ENCODE measurements around the gene SLC26A5.
"Not testable (repeated sequence)": the region's sequence is repeated elsewhere in the genome, so short reads cannot be mapped to it uniquely, and the experiment has no call there.

Gene SLC26A5

DNA sequence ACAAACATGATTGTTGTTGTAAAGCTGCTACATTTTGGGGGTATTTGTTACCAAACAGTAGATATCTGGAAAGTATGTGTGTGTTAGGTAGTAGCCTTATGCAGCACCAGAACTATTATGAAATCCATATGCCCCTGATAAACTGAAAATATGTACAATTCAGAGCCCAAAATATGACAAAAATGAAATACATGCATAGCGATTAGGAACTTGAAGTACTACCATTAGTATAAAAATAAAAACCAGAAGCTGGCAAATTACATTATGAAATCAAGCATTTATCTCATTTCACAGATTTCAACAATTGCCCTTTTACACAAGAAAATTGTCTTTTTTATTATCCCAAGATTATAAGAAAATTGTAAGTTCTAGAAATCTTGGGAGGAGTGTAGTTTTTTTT, 33.9 kb downstream of the SLC26A5 start:
- DNase-seq (ENCODE audit: extremely low spot score, insufficient read length, low read depth) (no peak), FAIRE-seq (no peak)

DNA sequence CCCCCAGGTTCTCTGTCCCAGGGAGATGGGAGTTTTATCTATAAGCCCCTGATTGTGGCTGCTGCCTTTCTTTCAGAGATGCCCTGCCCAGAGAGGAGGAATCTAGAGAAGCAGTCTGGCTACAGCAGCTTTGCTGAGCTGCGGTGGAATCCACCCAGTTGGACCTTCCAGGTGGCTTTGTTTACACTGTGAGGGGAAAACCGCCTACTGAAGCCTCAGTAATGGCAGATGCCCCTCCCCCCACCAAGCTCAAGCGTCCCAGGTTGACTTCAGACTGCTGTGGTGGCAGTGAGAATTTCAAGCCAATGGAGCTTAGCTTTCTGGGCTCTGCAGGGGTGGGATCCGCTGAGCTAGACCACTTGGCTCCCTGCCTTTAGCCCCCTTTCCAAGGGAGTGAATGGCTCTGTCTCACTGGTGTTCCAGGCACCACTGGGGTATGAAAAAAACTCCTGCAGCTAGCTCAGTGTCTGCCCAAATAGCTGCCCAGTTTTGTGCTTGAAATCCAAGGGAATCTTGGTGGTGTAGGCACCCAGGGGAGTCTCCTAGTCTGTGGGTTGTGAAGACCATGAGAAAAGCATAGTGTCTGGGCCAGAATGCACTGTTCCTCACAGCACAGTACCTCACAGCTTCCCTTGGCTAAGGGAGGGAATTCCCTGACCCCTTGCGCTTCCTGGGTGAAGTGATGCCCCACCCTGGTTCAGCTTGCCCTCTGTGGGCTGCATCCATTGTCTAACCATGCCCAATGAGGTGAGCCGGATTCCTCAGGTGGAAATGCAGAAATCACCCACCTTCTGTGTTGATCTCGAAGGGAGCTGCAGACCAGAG, 40.0 kb downstream of the SLC26A5 start:
- FAIRE-seq; DNase-seq (ENCODE audit: extremely low spot score, insufficient read length, low read depth): not testable (repeated sequence)

DNA sequence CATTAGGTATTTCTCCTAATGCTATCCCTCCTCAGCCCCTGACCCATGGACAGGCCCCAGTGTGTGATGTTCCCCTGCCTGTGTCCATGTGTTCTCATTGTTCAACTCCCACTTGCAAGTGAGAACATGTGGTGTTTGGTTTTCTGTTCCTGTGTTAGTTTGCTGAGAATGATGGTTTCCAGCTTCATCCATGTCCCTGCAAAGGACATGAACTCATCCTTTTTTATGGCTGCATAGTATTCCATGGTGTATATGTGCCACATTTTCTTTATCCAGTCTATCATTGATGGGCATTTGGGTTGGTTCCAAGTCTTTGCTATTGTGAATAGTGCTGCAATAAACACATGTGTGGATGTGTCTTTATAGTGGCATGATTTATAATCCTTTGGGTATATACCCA, 46.3 kb downstream of the SLC26A5 start:
- FAIRE-seq; DNase-seq (ENCODE audit: extremely low spot score, insufficient read length, low read depth): not testable (repeated sequence)

DNA sequence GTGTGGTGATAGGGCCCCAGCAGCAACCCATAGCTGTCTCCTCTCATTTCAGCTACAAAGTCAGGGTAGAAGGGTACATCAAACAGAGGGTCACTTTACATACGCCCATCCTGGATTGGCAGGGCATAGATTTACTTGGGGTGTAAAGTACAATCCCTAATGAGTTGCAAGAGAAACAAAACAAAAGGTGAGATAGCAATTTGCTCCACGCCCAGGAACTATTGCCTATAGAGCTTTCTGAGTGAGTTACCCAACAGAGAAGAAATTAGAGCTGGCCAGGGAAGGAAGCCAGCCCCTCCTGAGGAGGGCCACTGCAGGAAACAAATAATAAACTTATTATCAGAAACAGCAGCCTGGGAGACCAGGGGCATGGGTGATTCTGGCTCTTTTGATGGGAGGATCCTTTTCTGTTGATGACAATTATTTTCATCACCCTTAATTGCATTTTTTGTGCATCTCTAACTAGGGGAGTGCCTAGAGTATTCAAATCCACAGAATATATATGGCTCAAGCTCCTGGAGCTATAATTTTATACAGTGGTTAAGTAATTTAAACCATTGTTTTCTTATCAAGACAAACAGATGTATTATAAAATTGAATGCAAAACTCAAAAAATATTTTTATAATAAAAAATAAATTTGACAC, 47.4 kb downstream of the SLC26A5 start:
- DNase-seq (ENCODE audit: extremely low spot score, insufficient read length, low read depth) (no peak), FAIRE-seq (no peak)

DNA sequence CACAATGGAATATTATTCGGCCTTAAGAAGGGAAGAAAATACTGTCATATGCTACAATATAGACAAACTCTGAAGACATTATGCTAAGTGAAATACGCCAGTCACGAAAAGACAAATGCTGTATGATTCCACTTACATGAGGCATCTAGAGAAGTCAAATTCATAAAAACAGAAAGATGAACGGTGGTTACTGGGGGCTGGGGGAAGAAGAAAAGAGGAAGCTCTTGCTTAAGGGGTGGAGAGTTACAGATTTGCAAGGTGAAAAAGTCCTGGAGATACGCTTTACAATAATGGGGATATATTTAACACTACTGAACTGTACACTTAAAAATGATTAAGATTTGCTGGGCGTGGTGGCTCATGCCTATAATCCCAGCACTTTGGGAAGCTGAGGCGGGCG, 49.5 kb downstream of the SLC26A5 start:
- no peak for FAIRE-seq
- DNase-seq (ENCODE audit: extremely low spot score, insufficient read length, low read depth) = no peak

DNA sequence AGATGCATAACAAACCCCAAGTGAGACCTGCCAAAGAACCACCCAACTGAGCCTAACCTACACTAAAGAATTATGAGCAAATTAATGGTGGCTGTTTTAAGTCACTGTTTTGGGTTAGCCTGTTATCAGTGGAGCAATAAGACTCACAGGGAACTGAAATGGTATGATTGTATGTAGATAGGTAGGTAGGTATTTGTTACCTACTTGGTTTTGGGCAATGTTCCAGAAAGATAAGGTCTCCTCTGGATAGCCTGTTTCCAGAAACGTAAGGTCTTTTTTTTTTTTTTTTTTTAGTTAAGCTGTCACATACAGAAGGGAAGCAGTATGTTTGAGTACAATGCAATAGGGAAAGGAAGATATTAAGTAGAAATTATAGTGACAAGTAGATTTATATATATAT, 50.9 kb downstream of the SLC26A5 start:
- FAIRE-seq (no peak), DNase-seq (ENCODE audit: extremely low spot score, insufficient read length, low read depth) (no peak)

DNA sequence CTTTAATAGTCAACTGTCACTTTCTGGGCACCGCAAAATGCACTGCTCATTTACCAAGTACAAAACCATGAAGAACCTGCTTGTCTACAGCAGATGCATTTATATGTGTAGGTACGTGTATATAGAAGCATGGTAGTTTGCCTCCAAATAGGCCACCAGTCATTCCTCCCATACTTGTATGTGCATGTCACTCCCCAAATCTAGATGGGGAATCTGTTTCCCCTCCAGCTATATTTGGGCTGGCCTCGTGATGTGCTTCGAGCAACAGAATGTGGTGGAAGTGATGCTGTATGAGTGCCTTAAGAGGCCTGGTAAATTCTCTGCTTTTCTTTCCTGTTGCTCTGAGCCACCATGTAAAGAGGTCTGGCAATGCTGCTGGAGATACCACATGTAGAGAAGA, 51.4 kb downstream of the SLC26A5 start:
- DNase-seq (ENCODE audit: extremely low spot score, insufficient read length, low read depth) = no peak
- no peak for FAIRE-seq

DNA sequence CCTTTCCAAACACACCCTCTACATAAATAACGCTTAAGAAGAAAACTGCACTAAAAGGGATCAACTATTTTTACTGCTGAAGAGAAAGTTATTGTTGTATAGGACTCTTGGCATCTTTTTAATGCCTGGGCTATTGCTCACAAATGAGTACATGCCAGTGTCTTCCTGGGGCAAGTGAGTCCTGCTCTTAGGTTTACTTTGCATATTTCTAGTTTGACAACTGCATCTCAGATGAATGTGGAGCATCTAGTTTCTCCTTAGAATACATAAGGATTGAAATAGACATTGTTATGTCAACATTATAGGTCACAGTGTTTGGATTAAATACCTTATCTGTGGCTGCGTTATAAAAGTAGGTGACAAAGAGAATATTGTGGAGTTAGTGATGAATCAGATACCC, 54.0 kb downstream of the SLC26A5 start:
- DNase-seq (ENCODE audit: extremely low spot score, insufficient read length, low read depth) (no peak), FAIRE-seq (no peak)

DNA sequence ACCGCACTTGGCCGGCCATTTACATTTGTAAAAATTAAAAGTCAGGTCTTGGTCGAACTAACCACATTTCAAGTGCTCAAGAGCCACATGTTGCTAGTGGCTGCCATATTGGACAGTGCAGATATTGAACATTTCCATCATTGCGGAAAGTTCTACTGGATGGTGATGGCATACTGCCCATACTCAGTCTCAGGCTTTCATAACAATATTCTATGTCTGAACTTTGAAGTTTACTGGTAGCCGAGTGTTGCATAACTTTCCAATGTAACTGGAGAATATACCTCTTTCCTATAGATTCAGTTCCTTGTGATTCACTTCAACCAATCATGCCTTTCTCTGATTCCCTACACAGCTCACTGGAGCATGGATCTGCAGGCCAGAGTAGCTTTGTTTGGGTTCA, 54.9 kb downstream of the SLC26A5 start:
- DNase-seq (ENCODE audit: extremely low spot score, insufficient read length, low read depth) (no peak), FAIRE-seq (no peak)

DNA sequence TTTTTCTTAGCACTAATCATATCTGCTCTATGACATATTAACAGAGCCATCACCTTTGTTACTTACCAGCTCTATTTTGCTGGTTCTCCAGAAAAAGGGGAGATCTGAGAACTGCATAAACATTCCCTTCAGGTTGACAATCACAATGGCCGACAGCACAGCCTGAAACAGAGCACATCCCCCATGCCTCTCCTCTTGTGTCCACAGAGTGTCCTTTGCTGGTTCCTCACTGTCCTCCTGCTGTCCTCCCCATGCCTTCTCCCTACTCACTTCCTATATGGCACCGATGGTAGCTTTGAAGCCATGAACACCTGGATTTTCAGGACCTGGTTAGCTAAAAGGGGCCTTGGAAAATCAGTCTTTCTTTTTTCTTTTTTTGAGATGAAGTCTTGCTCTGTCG, 56.7 kb downstream of the SLC26A5 start:
- no peak for FAIRE-seq
- DNase-seq (ENCODE audit: extremely low spot score, insufficient read length, low read depth) = no peak

DNA sequence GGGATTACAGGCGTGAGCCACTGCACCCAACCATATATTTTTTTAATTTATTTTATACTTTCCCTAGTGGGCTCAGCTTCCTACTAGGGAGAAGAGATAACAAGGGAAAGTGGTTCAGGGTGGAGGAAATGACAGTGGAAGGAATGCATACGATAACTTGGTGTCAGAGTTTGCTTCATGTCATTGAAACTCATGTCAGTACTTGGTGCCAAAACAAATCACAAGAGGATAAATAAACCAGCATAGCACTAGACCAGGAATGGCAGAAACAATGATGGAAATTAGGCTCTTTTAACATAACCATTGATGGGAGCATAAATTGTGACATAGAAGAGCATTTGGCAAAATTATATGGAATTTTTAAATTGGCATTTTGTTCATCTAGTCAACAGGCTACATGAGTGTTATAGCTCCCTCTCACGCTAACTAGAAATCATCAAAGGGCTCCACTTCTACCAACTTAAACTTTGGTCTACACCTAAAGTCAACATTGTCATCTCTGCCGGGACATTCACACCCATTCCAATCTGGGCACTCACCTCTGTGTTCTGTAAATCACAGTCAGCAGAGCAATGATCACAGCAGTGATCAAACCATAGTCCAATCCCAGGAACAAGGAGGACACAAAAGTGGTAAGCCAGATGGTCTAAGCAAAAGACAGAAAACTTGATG, 57.4 kb downstream of the SLC26A5 start:
- no peak for FAIRE-seq

DNA sequence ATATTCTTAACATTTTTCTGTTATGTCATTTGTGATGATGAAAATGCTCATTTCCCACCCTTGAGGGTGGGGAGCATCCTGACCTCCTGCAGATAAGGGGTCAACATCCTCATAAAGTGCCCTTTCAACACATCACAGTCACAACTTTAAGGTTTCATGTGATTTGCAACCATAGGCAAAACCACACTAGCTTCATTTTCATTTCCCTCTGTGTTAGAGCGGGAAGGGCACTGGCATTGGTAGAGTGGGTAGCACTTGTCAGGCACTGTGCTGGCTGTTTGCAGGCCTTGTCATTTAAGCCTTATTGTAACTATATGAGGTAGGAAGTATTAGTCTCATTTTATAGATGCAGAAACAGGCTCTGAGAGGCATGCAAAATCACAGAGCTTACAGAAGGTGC, 58.8 kb downstream of the SLC26A5 start:
- FAIRE-seq = no peak
- no peak for DNase-seq (ENCODE audit: extremely low spot score, insufficient read length, low read depth)

More for the DNA sequence above, 57.4 kb downstream of the SLC26A5 start:
- DNase-seq (ENCODE audit: extremely low spot score, insufficient read length, low read depth) = no peak

DNA sequence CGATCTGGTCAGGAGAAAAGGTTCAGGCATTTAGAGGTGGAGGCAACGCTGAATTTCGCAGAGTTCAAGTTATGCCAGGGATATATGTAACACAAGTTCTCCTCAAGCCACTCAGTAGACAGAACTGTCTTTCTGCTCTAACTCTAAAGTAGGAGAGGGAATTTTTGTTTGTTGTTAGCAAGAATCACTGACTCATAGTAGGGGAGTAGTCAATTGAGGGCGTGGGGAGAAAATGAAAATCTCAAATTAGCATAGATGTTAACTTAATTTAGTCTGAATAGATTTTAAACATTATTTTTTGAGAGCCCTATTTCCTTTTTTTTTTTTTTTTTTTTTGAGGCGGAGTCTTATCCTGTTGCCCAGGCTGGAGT, 64.0 kb downstream of the SLC26A5 start:
- DNase-seq (ENCODE audit: extremely low spot score, insufficient read length, low read depth) (no peak), FAIRE-seq (no peak)

DNA sequence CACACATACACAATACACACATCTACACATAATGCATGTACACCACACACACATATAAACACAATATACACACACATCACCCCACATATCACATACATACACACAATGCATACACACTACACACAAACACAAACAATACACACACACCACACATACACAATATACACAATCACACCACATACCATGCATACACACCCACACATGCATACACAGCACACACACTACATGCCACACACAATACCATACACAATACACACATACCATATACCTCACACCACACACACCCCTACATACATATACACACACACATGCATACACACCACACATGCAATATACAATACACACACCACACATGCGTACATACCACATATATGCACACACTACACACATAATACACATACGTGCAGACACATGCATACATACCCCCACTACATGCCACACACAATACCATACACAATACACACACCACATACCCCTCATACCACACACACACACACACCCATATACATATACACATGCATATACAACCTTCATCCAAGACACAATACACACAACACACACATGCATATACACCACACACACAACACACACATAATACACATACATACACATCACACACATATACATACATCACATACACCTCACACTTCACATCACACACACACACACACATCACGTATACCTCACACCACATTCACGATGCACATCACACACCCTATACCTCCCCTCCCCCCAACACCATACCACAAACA, 64.6 kb downstream of the SLC26A5 start:
- no peak for FAIRE-seq

DNA sequence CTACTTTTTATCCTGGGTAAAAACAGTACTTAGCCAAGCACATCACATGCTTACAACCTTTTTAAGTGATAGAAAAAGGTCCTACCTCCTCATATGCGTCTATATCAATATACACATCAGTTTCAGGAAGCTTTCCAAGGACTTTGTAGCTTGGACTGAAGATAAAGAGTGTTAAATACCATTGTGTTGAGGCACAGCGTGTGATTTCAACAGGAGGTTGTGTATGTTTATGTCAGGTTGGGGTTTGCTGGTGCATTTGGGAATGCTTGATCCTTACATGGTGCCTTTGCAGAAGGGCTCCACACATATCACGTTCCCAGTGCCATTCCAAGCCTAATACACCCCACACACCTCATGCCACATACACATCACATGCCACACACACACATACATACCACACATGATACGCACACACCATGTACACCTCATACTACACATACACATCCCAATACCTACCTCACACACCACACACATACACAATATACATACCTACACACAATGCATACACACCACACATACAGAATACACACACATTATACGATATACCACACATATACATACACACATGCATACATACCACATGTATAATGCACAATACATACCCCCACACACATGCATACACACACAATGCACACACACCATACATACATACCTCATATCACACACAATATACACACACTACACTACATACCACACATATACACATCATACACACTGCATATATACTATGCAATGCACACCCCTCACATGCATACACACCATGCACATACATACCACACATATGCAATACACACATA, 65.4 kb downstream of the SLC26A5 start:
- no peak for FAIRE-seq
- no peak for DNase-seq (ENCODE audit: extremely low spot score, insufficient read length, low read depth)

More for the DNA sequence above, 64.6 kb downstream of the SLC26A5 start:
- no peak for DNase-seq (ENCODE audit: extremely low spot score, insufficient read length, low read depth)

DNA sequence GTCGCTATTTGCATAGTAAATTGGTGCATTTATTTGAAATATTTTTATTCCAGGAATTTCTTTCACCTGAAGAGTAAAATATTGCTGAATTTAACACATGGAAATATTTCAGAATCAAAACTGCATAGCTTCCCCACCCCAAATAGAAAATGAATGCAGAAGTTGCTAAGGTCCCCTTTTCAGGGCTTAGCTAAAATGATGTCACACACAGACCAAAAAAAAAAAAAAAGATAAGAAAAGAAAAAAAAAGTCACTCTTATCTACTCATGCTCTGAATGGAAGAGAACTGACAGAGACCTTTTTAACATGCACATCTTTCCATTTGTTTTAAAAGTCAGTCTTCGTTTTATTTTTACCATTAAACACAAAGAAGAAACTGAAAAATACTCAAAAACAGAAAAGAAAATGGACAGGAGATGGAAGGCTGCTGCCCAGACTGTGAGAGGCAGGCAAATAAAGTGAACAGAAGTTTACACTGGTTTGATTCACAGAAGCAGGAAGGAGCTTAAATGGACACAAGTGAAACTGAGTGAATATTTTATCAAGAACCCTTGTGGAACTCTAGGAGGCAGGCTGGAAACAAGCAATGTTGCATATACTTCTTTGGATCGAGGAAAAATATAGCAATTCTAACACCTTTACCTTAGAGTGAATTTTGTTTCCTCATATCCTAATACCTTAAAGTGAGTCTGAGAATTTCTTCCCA, 66.6 kb downstream of the SLC26A5 start:
- FAIRE-seq (no peak), DNase-seq (ENCODE audit: extremely low spot score, insufficient read length, low read depth) (no peak)

DNA sequence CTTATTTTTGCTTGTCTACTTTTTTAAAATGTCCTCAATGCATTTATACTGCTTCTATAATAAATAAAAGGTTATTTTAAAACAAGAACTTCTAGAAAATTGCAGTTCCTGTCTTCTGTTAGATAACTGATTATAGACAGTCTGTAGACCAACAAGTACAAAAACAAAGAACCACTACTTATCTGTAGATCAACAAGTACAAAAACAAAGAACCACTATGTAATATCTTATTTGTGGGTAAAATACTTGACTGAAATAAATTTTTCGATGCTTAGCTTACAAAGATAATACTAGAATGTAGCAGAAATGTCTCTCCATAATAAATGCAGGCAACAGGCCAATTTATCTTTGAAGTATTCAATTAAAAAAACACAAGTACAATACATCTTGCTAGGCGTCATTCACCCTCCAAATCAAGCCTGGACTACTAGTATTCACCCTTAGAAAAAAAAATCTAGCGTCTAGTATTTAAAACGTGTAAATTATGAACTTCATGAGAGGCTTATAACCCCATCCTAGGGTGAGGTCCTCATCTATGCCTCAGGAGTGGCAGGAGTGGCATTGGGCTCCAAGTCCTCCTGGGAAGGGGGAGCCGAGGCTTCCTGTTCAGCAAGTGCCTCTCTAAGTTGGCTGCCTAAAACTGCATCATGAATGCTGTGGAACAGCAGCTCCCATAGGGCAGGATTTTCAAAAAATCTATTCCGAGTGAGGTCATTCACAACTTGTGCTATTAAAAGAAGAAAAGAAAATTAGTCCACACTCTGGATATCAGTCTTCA, 72.0 kb downstream of the SLC26A5 start:
- FAIRE-seq (no peak), DNase-seq (ENCODE audit: extremely low spot score, insufficient read length, low read depth) (no peak)

DNA sequence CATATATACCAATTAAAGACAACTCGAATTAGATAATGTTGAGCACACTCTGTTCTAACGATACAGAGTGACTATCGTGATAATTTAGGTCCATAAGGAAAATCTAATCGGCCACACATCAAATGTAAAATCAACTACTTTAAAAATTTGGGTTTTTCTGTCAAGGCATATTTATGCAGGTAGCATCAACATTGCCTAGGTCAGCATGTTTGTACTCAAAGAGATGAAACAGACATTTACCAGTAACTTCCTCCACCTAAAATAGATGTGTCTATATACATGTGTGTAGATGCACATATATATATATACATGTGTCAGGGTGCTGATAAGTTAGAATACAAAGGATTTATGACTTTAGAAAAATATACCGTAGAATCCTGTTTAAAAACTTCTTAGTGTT, 76.6 kb downstream of the SLC26A5 start:
- DNase-seq (ENCODE audit: extremely low spot score, insufficient read length, low read depth) (no peak), FAIRE-seq (no peak)
